Caco-2 (cell line): ENCODE data around the gene PLEKHA5. TPM values are rescaled to one million over a fixed set of nuclear protein-coding genes. Genes with fewer than 3 reads are reported as not detected.
A peak's percentile ranks its signal among the peaks of the same experiment; 100 is the strongest.

Source experiments
- Bru-seq: library from RNA; stranded (reverse); fragments of 400-500 nt; gene quantifications from one replicate; lab custom pipeline; 2021; lab: Mats Ljungman, UMichigan
- BruChase-seq, 2 experiments: library from RNA; stranded (reverse); fragments of 400-500 nt; gene quantifications; one replicate each; lab custom pipeline; 2021; lab: Mats Ljungman, UMichigan
- BruUV-seq: library from RNA; stranded (reverse); fragments of 400-500 nt; replicated peaks from 2 replicates; lab custom pipeline; 2021; lab: Mats Ljungman, UMichigan
- CTCF ChIA-PET: fragments of 300-600 bp; sonication (Branson Sonifier 250); formaldehyde crosslinking; loops from one replicate; lab custom pipeline; 2022; ENCODE audit warnings: antibody characterized with exemption; lab: Charles Lee
- POLR2A ChIA-PET: fragments of 300-600 bp; sonication (Branson Sonifier 250); formaldehyde crosslinking; loops from one replicate; lab custom pipeline; 2022; ENCODE audit warnings: antibody characterized with exemption; lab: Charles Lee
- DNase-seq, 2 experiments: peaks; one replicate each; pipeline versions ENCODE4 v3.0.0 to v3.0.0-alpha.2; 2020 to 2022
- H3K27me3 ChIP-seq: replicated peaks from 2 replicates; pipeline ENCODE4 v1.6.0; 2011; ENCODE audit warnings: low read length; ENCODE audit not compliant: control insufficient read depth, insufficient read depth
- H3K36me3 ChIP-seq: 2 replicates; pipeline ENCODE4 v1.5.1; 2011; ENCODE audit warnings: low read length; ENCODE audit not compliant: control insufficient read depth, insufficient read depth
- H3K4me1 ChIP-seq: fragments of 250-450 bp; sonication (Bioruptor Pico); 2 replicates; pipeline ENCODE4 v1.5.1; 2020; ENCODE audit warnings: mild to moderate bottlenecking
- H3K4me3 ChIP-seq: 2 replicates; pipeline ENCODE4 v1.5.1; 2011; ENCODE audit warnings: low read depth, mild to moderate bottlenecking, control low read depth, low read length
- H3K9me3 ChIP-seq: fragments of 250-450 bp; sonication (Bioruptor Pico); 2 replicates; pipeline ENCODE4 v1.5.1; 2020; ENCODE audit warnings: mild to moderate bottlenecking, moderate library complexity
- H3K27ac Mint-ChIP-seq: one replicate; pipeline ENCODE4 v1.8.0; 2022; ENCODE audit warnings: mixed read lengths; ENCODE audit not compliant: unreplicated experiment
- H3K27me3 Mint-ChIP-seq: one replicate; pipeline ENCODE4 v1.8.0; 2022; ENCODE audit warnings: mixed read lengths; ENCODE audit not compliant: insufficient read depth, unreplicated experiment
- H3K36me3 Mint-ChIP-seq: one replicate; pipeline ENCODE4 v1.8.0; 2022; ENCODE audit warnings: mild to moderate bottlenecking, mixed read lengths; ENCODE audit not compliant: insufficient read depth, unreplicated experiment
- H3K4me1 Mint-ChIP-seq: one replicate; pipeline ENCODE4 v1.8.0; 2022; ENCODE audit warnings: low read depth, mixed read lengths; ENCODE audit not compliant: unreplicated experiment
- H3K4me3 Mint-ChIP-seq: one replicate; pipeline ENCODE4 v1.8.0; 2022; ENCODE audit warnings: mild to moderate bottlenecking, moderate library complexity, mixed read lengths; ENCODE audit not compliant: unreplicated experiment
- H3K9me3 Mint-ChIP-seq: one replicate; pipeline ENCODE4 v1.8.0; 2022; ENCODE audit warnings: mixed read lengths; ENCODE audit not compliant: unreplicated experiment
- intact Hi-C: fragments of 100-400 bp; cut with micrococcal nuclease; formaldehyde crosslinking; loops from one replicate; pipeline ENCODE4 v1.10.0; 2022; ENCODE audit not compliant: unreplicated experiment
- long read RNA-seq: library from polyadenylated mRNA; stranded (forward); transcript quantifications from one replicate; pipeline ENCODE4 v2.0.0, GENCODE V29; 2022
- total RNA-seq: library from RNA; stranded (reverse); gene quantifications from 2 replicates; pipeline ENCODE4 v1.2.3, GENCODE V29; 2022
- TF ChIP-seq, protein P1 (sequence below), 2 experiments: fragments of 200-600 bp in 1 of 2; IDR thresholded peaks; 1 replicate in 1 of 2; 2 replicates in 1 of 2; pipeline versions ENCODE4 v1.5.1 to v1.8.0; 2011 to 2022; ENCODE audit warnings: antibody characterized with exemption in 1 of 2, control low read depth in 1 of 2, inconsistent platforms in 1 of 2, low read depth in 1 of 2, low read length in 1 of 2, mild to moderate bottlenecking in 1 of 2, moderate library complexity in 1 of 2; ENCODE audit not compliant: insufficient read depth in 1 of 2, severe bottlenecking in 1 of 2, unreplicated experiment in 1 of 2

Gene PLEKHA5, protein sequence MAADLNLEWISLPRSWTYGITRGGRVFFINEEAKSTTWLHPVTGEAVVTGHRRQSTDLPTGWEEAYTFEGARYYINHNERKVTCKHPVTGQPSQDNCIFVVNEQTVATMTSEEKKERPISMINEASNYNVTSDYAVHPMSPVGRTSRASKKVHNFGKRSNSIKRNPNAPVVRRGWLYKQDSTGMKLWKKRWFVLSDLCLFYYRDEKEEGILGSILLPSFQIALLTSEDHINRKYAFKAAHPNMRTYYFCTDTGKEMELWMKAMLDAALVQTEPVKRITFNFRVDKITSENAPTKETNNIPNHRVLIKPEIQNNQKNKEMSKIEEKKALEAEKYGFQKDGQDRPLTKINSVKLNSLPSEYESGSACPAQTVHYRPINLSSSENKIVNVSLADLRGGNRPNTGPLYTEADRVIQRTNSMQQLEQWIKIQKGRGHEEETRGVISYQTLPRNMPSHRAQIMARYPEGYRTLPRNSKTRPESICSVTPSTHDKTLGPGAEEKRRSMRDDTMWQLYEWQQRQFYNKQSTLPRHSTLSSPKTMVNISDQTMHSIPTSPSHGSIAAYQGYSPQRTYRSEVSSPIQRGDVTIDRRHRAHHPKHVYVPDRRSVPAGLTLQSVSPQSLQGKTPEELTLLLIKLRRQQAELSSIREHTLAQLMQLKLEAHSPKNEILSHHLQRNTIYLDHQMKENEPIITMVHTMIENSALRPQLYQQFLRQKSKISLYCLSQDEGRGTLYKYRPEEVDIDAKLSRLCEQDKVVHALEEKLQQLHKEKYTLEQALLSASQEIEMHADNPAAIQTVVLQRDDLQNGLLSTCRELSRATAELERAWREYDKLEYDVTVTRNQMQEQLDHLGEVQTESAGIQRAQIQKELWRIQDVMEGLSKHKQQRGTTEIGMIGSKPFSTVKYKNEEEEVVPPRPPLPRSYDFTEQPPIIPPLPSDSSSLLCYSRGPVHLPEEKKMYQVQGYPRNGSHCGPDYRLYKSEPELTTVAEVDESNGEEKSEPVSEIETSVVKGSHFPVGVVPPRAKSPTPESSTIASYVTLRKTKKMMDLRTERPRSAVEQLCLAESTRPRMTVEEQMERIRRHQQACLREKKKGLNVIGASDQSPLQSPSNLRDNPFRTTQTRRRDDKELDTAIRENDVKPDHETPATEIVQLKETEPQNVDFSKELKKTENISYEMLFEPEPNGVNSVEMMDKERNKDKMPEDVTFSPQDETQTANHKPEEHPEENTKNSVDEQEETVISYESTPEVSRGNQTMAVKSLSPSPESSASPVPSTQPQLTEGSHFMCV
- 69.1 and 79.2 TPM in 2 replicates for total RNA-seq
- Bru-seq, nascent RNA, result percentile 96 among the genes with signal in this experiment
- BruChase-seq, experiment 1, labeled RNA remaining after a 2-hour chase, result percentile 93 among the genes with signal in this experiment
- percentile 87 among the genes with signal in this experiment for BruChase-seq, experiment 2, labeled RNA remaining after a 6-hour chase
- long read RNA-seq, full-length matches to known transcripts, result 45 of 87 reads
- long read RNA-seq, partial matches to known transcripts, result 15 of 87 reads
- long read RNA-seq, other reads (novel, unspliced or antisense), result 27 of 87 reads

DNA sequence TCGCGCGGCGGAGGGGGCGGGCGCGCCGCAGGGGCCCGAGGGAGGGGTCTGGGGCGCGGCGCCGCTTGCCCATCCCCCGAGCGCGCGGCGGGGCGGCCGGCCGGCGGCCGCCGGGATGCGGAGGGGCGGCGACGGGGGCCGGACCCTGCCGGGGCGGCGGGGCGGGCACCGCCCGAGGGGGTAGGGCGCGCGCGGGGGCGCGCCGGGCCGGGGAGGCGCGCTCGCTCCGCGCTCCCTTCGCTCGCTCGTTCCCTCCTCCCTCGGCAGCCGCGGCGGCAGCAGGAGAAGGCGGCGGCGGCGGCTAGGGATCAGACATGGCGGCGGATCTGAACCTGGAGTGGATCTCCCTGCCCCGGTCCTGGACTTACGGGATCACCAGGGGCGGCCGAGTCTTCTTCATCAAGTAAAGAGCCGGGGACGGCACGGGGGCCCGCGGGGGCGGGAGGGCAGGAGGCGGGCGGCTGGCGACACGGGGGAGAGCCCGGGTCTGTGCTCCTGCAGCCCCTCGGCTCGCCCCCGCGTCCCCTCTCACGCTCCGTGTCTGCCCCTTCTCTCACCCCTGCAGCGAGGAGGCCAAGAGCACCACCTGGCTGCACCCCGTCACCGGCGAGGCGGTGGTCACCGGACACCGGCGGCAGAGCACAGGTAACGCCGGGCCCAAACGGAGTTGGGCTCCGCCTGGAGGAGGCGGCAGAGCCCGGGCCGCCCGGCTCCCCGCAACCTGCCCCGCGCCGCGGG, at the start of gene PLEKHA5:
Gene PLEKHA5 (plus strand): TSS at position 248 of the 738 bp plus-strand sequence. CDS start 67 bp downstream, at position 315.
- no peaks in the 10 kb centered on the region for H3K36me3 ChIP-seq
- ChIA-PET CTCF (interaction anchor here (0.7 kb wide), 1 partner anchor 84 kb away, joined by 3 read pairs; no protein-coding TSS in a partner anchor), POLR2A (no interaction called here)
- intact Hi-C loops, result loop anchor here (1.0 to 2.0 kb wide), 6 partner anchors 16 to 268 kb away; no protein-coding TSS in a partner anchor
- peaks cover 18% of the 10 kb centered on the region for H3K9me3 Mint-ChIP-seq
- DNase-seq, result peak; percentile 88
- H3K27me3 Mint-ChIP-seq, result no peaks in the 10 kb centered on the region
- no TSS peak for BruUV-seq
- H3K36me3 Mint-ChIP-seq, result peaks cover 23% of the 10 kb centered on the region
- no peaks in the 10 kb centered on the region for H3K27me3 ChIP-seq
- TF ChIP-seq, protein P1, sequence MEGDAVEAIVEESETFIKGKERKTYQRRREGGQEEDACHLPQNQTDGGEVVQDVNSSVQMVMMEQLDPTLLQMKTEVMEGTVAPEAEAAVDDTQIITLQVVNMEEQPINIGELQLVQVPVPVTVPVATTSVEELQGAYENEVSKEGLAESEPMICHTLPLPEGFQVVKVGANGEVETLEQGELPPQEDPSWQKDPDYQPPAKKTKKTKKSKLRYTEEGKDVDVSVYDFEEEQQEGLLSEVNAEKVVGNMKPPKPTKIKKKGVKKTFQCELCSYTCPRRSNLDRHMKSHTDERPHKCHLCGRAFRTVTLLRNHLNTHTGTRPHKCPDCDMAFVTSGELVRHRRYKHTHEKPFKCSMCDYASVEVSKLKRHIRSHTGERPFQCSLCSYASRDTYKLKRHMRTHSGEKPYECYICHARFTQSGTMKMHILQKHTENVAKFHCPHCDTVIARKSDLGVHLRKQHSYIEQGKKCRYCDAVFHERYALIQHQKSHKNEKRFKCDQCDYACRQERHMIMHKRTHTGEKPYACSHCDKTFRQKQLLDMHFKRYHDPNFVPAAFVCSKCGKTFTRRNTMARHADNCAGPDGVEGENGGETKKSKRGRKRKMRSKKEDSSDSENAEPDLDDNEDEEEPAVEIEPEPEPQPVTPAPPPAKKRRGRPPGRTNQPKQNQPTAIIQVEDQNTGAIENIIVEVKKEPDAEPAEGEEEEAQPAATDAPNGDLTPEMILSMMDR (IDR thresholded peaks at IDR 0.05; ENCODE audit: insufficient read depth in 1 of 2, low read depth in 1 of 2, low read length in 1 of 2, severe bottlenecking in 1 of 2, unreplicated experiment in 1 of 2), result peak; percentile 36 to 74
- peaks cover 11% of the 10 kb centered on the region for H3K4me1 Mint-ChIP-seq
- no peaks in the 10 kb centered on the region; the same call in 1 of the 2 replicates for H3K9me3 ChIP-seq
- peak within 1 kb of the TSS; percentile 91 for H3K4me3 Mint-ChIP-seq
- 0 out of 2 replicates have a peak, but pooled peaks cover 13% of the 10 kb centered on the region for H3K4me1 ChIP-seq
- peak within 1 kb of the TSS; percentile 75 for H3K4me3 ChIP-seq
- H3K27ac Mint-ChIP-seq, result peak within 1 kb of the TSS; percentile 63

DNA sequence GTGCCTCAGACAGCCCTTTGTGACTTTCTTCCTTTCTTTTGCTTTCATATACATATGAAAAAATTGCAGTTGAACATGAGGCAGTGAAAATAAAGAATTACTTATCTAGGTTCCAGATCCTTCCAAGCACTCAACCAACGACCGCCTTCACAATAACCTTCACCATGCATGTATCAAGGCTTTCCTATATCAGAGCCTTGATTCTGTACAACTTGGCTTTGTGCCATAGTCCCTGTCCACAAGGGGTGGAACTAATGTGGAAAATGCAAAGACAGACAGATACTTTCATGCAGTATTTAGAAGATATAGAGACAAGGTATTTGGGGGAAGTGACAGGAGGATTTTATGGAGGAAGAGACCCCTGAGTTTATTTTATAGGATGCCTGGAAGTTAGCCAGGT, 48.6 kb upstream of the PLEKHA5 start:
- CTCF ChIA-PET, result no interaction called here
- H3K9me3 ChIP-seq, result peaks cover 10% of the 10 kb centered on the region; the same call in 1 of the 2 replicates
- H3K36me3 ChIP-seq, result no peaks in the 10 kb centered on the region
- Mint-ChIP-seq H3K27me3 (no peaks in the 10 kb centered on the region), H3K4me3 (no peak overlapping the region), H3K4me1 (peaks cover under 1% of the 10 kb centered on the region), H3K36me3 (no peaks in the 10 kb centered on the region), H3K27ac (no peak overlapping the region), H3K9me3 (peaks cover 13% of the 10 kb centered on the region)
- intact Hi-C loops, result no loop called here
- no TSS peak for BruUV-seq
- POLR2A ChIA-PET, result no interaction called here
- H3K4me1 ChIP-seq, result no peaks in the 10 kb centered on the region
- DNase-seq, result no peak
- TF ChIP-seq, protein P1 (IDR thresholded peaks at IDR 0.05; ENCODE audit: insufficient read depth in 1 of 2, low read depth in 1 of 2, low read length in 1 of 2, severe bottlenecking in 1 of 2, unreplicated experiment in 1 of 2), result no peak
- H3K27me3 ChIP-seq, result no peaks in the 10 kb centered on the region
- no peak overlapping the region for H3K4me3 ChIP-seq
